ENCODE data around the gene ACTG1.

The ACTG1 gene

GRCh38 chr17:81492202-81492601 lies 20.4 kb downstream of the ACTG1 start:
- no peak for DNase-seq

- no peak for DNase-seq
These were observed 20.8 kb downstream of the ACTG1 start for GRCh38 chr17:81491761-81492160.

- no peak for DNase-seq
These were observed 21.4 kb downstream of the ACTG1 start for GRCh38 chr17:81491181-81491581.

DNA sequence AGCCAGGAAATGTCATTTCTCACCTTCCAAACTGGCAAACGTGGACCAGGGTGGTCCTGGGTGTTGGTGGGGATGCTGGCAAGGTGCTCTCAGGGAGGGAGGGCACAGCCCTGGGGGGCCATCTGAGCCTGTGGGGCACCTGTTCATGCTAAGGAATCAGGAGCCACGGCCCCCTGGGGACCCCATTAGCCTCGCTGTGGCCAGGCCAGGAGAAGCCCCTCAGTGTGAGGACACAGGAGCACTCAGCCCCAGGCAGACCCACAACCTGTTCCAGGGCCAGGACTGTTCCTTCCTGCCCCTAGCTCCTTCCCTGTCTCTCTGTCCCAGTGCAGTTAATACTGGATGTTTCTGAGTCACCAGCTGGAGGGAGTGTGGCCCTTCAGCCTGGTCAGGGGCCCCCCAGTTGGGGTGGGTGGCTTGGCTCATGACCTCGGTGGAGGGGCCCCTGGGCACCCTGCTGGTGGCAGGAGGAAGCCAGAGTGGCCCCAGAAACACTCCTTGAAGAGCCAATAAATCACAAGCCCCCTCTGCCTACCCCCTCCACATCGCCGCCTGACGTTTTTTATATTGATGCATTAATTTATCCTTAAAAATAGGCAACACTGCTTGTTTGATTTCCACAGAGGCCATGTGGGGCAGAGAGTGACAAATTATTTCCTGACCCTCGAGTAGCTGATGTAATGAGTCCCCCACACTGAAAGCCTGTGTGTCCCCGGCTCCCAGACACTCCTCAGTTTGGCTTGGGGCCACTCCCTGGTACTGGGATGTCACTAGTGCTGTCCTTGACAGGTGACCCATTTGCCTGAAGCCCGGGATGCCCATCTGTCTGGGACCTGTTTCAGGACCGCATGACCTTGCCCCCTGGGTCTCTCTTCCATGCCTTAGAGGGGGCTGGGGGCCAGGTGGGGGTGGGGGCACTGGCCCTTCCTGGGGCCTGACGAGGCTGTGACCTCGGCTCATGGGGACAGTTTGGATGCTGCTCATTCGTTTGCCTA lies 22.3 kb downstream of the ACTG1 start:
- DNase-seq: no peak

DNA sequence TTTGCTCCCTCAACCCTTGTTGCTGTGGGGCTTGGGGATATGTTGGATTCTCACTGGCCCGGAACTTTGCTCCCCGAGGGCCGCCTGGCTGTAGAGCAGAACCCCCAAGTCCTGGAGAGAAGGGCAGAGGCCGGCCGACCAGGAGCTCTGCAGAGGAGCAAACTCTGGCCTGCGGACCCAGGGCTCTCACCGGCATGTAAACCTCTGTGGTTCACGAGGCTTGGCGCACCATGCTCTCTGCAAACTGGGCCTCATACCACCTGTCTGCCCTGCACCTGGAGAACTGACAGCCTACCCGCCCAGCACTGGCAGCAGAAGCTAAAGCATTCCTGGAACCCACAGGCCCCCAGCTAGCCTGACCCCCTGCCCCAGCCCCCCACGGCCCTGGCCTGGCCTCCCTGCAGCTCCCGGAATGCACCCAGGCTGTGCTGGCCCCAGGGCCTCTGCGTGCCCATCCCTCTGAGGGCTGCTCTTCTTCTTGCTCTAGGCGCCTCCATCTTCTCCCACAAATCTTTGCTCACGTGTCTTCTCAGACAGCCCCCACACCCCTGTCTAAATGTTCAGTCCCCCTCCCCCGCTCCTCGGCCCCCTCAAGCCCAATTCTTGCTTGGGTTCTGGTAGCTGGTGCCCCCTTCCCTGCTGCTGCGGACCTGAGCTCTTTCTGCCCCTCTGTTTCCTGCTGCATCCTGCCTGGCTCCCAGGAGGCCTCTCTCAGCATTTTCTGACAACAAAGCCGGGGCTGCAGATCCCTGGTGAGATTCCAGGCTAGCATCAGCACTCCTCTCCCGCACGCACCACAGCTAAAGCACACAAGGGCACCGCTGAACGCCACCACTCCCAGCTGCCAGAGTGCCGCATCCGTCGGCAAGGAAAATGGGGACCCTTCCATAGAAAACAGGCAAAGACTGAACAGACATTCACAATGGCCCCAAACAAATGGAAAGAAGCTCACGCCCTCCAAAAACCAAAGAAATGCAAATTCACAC lies 23.3 kb downstream of the ACTG1 start:
- no peak for DNase-seq

- DNase-seq: peak; percentile 41
These were observed 24.2 kb downstream of the ACTG1 start for GRCh38 chr17:81488276-81488860.

DNA sequence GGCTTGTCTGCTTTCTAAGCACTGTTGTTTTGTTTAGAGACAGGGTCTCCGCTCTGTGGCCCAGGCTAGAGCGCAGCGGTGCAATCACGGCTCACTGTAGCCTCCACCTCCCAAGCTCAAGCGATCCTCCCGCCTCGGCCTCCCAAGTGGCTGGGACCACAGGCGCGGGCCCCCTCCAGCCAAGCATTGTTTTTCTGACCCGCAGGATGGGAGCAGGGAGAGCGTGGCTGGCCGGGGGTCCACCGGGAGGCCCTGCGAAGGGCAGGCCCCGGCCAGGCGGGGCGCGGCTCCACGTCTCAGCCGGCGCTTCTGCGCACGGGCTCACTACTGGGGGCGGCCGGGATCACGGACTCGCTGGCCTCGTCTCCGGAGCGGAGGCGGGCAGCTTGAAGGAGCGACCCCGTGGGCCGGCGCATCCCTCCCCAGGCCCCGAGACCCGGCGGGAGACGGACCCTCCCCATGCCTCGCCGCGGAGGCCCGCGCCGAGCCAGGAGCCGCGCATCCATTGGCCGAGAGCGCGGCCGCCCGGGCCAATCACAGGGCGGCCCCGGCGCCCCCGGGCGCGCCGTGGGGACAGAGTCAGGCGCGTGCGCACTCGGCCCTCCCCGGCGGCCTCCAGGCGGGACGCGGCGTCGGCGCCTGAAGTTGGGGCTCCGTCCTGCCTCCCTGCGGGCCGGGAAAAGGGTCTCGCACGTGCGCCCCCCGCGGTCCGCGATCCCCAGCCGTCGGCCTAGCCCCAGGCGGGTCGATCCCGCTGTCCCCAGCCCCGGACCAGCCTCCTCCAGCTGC lies 24.9 kb downstream of the ACTG1 start:
- DNase-seq: peak; percentile 87

- no peak for DNase-seq
These were observed 25.5 kb downstream of the ACTG1 start for GRCh38 chr17:81487089-81487486.

DNA sequence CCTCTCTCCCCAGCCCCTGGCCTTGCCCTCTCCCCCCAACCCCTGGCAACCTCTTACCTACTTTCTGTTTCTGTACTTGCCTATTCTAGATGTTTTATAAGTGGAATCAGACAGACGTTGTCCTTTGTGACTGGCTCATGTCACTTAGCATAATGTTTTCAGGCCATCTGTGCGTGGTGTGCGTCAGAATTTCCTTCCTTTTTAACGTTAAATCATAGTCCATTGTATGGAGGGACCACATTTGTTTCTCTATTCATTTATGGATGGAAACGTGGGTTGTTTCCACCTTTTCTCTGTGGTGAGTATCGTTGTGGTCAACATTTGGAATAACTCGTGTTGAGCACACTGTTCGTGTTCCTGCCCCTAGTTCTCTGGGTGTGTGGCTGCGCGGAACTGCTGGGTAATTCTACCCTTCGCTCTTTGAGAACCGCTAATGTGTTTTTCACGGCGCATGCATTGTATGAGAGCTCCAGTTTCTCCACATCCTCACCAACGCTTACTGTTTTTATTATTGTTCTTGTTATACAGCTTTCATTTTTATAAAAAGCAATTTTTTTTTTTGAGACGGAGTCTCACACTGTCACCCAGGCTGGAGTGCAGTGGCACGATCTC lies 26.3 kb downstream of the ACTG1 start:
- DNase-seq: no peak

- peak; percentile 93 for DNase-seq
These were observed 28.2 kb downstream of the ACTG1 start for GRCh38 chr17:81484195-81484979.

- no peak for DNase-seq
These were observed 28.8 kb downstream of the ACTG1 start for GRCh38 chr17:81483862-81484194.

DNA sequence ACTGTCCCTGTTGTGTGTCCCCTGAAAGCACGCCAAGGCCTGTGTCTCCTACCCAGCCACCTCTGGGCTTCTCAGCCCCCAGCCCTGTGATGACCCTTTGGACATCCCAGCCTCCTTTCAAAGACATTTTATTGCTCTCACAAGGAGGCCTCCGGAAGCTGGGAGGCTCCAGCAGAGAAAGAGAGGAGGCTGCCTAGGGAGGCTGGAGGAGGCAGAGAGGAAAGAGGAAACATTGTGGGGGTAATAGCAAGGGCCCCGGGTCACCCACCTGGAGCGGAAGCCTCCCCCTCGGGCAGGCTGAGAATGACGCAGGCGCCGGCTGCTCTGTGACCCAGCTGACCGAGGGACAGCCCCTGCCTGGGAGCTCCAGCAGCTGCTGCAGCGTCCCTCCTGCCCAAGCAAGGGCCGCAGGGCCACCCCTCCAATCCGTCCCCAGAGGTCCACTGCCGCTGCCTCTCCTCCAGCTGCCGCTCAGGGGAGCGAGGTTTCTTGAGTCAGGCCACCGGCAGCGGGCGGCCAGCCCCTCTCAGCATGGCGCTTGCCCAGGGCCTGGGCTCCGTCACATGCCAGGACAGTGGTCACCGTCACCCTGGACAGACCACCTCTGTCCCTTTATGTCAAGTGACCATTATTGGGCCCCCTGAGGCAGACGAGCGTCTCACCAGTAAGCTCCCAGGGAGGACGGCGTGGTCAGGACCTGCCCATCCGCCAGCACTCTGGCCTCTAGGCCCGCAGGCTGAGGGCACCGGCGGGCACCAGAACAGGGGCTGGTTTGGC lies 29.3 kb downstream of the ACTG1 start:
- DNase-seq: peak; percentile 52

DNA sequence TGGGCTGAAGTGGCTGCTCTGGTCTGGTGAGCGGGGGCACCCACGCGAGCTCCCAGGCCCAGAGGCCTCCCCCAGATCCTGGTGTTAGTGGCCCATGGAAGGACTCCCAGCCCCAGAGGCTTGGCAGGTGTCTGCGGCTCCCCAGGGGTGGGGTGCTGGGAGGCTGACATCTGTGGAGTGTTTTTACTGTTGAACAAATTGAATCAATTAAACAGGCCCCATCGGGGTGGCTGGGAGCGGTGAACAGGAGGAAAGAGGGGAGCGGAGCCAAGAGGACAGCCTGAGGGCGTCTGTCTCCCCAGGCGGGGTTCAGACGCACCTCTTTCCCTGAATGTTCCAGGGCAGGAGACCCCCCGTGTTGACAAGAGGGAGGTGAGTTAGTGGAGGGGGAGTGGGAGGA lies 29.9 kb downstream of the ACTG1 start:
- no peak for DNase-seq

GRCh38 chr17:81481815-81482505 lies 30.6 kb downstream of the ACTG1 start:
- no peak for DNase-seq

- DNase-seq: peak; percentile 62
These were observed 31.4 kb downstream of the ACTG1 start for GRCh38 chr17:81481073-81481799.

DNA sequence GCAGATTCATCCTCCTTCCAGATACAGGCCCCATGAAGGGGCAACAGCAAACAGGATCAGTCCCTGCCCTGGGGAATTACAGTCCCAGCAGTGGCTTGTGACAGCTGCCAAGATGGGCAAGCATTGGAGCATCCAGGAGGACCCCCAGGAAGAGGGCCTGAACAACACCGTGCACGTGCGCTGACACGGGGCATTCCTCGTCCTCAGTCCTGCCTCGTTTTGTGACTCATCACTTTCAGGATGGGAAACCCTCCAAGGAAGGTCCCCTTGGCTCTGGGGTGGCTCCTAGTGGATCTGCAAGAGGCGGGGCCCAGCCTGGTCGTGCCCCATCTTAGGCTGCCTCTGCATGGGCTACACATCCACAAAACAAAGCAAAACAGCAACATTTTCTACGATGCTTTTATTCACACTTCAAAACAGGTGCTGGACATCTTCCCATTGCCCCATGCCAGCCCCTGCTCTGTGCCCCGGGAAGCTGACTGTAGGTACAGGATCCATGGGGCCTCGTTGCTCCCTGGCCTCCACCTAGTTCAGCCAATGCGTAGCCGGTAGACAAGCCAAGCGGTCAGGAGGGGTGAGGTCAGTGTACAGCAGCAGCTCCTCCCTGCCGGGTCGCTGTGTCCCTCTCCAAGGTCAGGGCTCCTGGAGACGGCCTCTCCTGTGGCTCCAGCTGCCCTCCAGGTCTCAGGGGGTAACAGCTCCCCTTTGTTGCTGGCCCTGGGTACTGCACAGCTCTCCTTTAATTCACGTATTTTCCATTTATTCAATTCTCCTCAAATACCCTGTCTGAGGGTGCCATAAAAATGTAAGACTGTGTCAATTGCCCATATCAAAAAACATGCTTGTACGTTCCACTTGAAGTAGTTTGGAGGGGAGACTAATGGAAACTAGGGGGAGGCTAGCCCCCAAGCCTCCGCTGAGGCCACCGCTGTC lies 32.2 kb downstream of the ACTG1 start:
- no peak for DNase-seq

DNA sequence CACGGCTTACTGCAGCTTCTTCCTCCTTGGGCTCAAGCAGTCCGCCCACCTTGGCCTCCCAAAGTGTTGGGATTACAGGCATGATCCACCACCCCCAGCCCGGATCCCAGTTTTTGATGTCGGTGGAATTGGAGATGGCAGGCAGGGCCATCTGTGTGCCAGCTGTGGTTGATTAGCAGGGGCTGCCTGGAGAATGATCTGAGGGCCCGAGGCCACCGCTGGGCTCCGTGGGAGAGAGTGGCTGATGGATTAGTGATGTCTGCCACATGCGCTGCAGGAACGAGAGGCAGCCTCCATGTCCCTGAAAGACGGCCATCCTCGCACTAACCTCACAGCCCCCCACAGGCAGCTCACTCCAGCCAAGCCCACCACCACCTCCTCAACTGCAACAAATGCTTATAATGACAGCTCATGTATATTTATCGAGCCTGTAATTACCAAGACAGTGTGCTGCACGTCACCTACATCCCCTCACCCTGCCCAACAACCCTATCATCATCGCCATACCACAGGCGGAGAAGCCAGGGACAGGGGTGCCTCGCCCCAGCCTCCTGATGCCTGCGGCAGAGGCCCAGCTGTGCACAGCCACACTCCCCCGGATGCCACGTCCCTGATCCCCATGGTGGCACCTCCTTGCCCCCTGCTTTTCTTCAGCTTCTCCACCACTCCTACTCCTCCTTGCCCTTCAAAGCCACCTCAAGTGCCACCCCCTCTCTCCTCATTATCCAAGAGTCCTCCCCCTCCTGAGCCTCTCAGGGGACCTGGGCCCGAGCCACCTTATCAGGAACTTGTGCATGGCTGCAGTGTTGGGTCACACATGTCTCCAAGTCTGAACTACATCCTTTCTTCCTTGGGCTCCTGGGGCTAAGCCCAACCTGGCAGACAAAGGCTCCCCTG lies 33.2 kb downstream of the ACTG1 start:
- DNase-seq: no peak
